CD4-positive, alpha-beta T cell treated with Interleukin-2 at 100 ng/mL for 4 hours (primary cell): ENCODE results near the gene PTGR3.

Experiments
- DNase-seq: peaks from one replicate; pipeline ENCODE4 v3.0.0-alpha.2; 2020; ENCODE audit warnings: low spot score

The PTGR3 gene

GRCh38 chr18:75209129-75209950, at the start of gene PTGR3:
PTGR3 (minus strand) TSS chr18:75209139; CDS start chr18:75209058, 81 bp downstream.
- peak; percentile 78 for DNase-seq

DNA sequence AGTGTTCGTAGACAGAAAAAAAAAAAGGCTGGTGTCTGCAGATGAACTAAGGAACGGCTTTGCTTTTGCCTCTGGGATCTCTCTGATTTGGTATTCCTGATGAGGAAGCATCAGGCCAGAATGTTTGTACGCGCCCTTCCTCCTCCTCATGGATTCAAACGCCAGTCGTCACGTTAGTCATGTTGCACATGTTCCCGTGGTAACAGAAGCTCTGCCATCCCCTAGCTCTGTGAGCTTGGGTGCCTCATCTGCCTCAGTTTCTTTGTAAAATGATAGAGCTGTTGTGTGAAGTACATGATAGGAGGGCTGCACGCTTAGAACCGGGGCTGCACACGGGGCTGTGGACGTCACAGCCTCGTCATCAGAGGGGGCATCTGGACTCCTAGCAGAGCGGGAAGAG, 48.7 kb upstream of the PTGR3 start:
- DNase-seq = no peak

DNA sequence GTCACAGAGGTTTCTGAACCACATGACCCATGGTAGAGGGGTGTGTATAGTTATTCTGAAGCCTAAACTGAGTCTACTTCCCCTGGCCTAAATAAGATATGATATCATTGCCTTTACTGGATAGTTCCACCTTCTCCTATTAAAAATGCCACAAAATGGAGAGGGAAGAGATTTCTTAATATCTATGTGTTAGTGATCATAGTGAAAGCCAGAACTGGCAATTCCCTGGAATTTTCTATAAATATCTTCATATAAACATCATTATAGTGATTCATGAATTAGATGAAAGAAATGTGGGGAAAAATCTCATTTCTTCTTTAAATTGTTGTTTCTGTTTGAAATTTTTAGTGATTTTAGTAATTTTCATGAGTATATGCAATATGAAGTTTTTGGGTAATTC, 47.4 kb upstream of the PTGR3 start:
- DNase-seq = no peak

GRCh38 chr18:75255094-75255493, 46.2 kb upstream of the PTGR3 start:
- no peak for DNase-seq

- no peak for DNase-seq
Observed at GRCh38 chr18:75253784-75254183, 44.8 kb upstream of the PTGR3 start.

DNA sequence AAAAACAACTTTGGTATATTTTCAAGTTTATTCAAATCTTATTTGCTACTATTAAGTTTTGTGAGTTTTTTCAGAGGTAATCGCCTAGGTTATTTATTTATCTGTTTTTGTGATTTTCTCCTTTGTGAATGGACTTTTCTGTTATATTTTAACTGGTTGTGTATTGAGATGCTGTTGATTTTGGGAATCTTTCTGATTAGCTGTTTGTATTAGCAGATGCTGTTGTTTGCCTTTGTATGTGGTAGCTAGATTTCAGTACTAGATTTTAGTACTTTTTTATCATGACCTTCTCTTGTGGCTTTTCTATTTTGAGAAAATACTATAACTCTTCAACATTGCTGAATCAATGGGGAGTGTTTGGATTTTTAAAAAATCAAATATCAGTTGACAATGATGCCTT, 44.1 kb upstream of the PTGR3 start:
- DNase-seq = no peak

- no peak for DNase-seq
Observed at GRCh38 chr18:75252136-75252535, 43.2 kb upstream of the PTGR3 start.

DNA sequence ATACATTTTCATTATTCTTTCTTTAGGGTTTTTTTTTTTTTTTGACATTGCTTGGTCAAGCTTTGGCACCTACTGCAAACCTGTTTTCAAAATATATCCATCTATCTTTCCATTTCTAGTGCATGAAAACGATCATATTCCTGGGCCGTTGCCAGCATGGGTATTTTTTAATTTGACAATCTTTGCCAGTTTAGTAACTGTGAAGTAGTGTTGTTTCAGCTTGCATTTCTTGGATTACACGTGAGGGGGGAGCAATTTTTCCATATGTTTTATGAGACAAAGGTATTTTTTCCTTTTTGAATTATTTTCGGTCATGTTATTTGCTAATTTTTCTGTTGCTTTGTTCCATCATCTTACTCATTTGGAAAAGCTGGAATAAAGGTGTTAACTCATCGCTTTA, 42.5 kb upstream of the PTGR3 start:
- no peak for DNase-seq

- no peak for DNase-seq
Observed at GRCh38 chr18:75250471-75250821, 41.5 kb upstream of the PTGR3 start.

DNA sequence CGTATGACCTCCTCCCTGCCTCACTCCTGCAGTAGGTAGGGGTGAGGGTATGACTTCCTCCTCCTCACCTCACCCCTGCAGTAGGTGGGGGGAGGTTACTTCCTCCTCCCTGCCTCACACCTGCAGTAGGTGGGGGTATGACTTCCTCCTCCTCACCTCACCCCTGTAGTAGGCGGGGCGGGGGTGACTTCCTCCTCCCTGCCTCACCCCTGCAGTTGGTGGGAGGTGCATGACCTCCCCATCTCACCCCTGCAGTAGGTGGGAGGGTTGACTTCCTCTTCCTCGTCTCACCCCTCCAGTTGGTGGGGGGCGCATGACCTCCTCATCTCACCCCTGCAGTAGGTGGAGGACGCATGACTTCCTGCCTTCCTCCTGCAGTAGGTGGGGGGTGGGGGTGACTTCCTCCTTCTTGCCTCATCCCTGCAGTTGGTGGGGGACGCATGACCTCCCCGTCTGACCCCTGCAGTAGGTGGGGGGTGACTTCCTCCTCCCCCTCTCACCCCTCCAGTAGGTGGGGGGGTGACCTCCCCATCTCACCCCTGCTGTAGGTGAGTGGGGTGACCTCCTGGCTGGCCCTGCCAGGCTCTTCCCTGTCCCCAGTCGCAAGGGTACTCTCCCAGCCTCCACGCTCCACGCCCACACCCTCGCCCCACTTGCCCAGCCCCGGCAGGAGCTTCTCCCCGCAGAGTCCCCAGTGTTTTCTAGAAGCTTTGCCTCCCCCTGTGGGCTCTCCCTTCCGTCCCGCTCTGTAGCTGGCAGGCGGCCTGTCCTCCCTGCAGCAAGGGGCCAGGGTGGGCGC, 40.9 kb upstream of the PTGR3 start:
- no peak for DNase-seq

GRCh38 chr18:75249175-75249518, 40.2 kb upstream of the PTGR3 start:
- DNase-seq = no peak

GRCh38 chr18:75248426-75249174, 39.7 kb upstream of the PTGR3 start:
- no peak for DNase-seq

GRCh38 chr18:75247611-75248421, 38.9 kb upstream of the PTGR3 start:
- DNase-seq = peak; percentile 45

DNA sequence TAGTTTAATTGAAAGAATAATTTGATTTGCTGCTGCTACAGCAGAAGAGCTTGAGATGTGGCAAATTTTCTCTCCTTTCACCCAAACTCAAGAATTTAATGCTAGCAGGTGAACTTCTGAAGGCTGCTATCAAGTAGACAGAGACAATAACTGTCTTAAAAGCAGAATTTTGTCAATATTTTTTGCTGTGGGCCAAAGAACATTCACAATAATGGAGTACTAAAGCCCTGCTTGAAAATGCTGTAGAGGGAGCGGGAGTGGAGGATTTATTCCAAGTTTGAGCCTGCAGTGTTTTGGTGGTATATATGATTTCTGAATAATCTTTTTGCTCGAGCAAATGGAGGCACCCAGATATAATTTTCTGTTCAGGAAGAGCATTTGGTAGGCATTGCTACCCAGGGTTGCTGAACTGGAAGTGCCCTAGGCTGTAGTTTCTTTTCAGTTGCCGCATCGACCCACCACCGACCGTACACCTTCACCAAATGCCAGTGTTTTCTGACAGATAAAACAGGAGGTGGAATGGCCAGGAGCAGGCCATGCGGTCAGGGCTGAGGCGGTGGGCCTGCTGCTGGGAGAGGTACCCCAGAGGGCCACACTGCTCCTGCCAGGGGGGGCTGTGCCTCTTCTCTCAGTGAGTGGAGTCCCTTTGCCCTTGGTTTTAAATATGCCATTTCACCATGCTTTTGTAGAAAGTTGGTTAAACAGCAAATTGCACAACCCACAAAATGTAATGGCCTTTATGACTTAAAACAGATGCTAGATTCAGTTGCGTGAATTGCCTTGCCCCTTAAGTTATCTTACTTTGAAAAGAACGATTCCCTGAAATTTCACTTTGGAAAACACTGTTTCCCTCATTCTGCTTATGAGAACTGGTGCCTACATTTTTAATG, 38.0 kb upstream of the PTGR3 start:
- no peak for DNase-seq

GRCh38 chr18:75244351-75245313, 35.7 kb upstream of the PTGR3 start:
- DNase-seq = peak; percentile 29

DNA sequence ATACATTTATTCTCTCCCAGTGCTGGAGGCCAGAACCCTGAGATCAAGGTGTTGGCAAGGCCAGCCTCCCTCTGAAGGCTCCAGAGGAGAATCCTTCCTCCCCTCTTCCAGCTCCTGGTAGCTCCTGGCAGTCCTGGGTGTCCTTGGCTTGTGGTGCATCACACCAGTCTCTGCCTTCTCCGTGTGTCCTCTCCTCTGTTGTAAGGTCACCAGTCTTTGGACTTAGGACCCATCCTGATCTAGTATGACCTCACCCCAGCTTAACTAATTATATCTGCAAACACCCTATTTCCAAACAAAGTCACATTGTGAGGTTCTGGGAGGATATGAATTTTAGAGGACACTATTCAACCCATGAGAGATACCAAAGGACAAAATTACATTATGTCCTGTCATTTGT, 32.8 kb upstream of the PTGR3 start:
- DNase-seq = no peak

- DNase-seq = no peak
Observed at GRCh38 chr18:75240433-75240832, 31.5 kb upstream of the PTGR3 start.

- no peak for DNase-seq
Observed at GRCh38 chr18:75238786-75239185, 29.8 kb upstream of the PTGR3 start.

- no peak for DNase-seq
Observed at GRCh38 chr18:75238100-75238499, 29.2 kb upstream of the PTGR3 start.

GRCh38 chr18:75235896-75236295, 27.0 kb upstream of the PTGR3 start:
- no peak for DNase-seq
